NOMO-1 treated with DMSO at 0.1 percent for 48 hours (cell line): ENCODE results near the gene IFNA2.
"Not testable (repeated sequence)": the region's sequence is repeated elsewhere in the genome, so short reads cannot be mapped to it uniquely, and the experiment has no call there.

Experiments used
- DNase-seq: peaks from one replicate; lab custom pipeline; 2025; ENCODE audit not compliant: unreplicated experiment; lab: John Stamatoyannopoulos, UW

Gene IFNA2

GRCh38 chr9:21383627-21384026 is 1.6 kb downstream of the IFNA2 start:
- no peak for DNase-seq

GRCh38 chr9:21381448-21382339 is 3.5 kb downstream of the IFNA2 start:
- DNase-seq, result no peak

GRCh38 chr9:21371467-21371866 is 13.7 kb downstream of the IFNA2 start:
- not testable (repeated sequence) for DNase-seq

- DNase-seq, result no peak
Observed at GRCh38 chr9:21367957-21368356, 17.2 kb downstream of the IFNA2 start, which contains the start of gene IFNA13. TSS of gene IFNA13 (minus strand) at chr9:21368057. CDS start at chr9:21368010, 47 bp downstream.

GRCh38 chr9:21367169-21367568 is 18.0 kb downstream of the IFNA2 start:
- not testable (repeated sequence) for DNase-seq

- DNase-seq, result no peak
Observed at GRCh38 chr9:21362287-21362686, 22.9 kb downstream of the IFNA2 start.

GRCh38 chr9:21357479-21358460 is 27.4 kb downstream of the IFNA2 start:
- no peak for DNase-seq

GRCh38 chr9:21350787-21351186 is 34.4 kb downstream of the IFNA2 start, which contains the start of gene IFNA6:
TSS of gene IFNA6 (minus strand) at chr9:21350887. CDS start at chr9:21350887, 0 bp downstream.
- DNase-seq, result no peak

- DNase-seq, result no peak
Observed at GRCh38 chr9:21348430-21348970, 36.7 kb downstream of the IFNA2 start.

- DNase-seq, result no peak
Observed at GRCh38 chr9:21340735-21341134, 44.5 kb downstream of the IFNA2 start.

GRCh38 chr9:21336457-21336856 is 48.7 kb downstream of the IFNA2 start:
- no peak for DNase-seq

GRCh38 chr9:21334701-21335632 is 50.2 kb downstream of the IFNA2 start, which contains the start of gene KLHL9:
TSS of gene KLHL9 (minus strand) at chr9:21335404. CDS start at chr9:21334859, 545 bp downstream.
- DNase-seq, result no peak
